GM18502 (cell line): ENCODE data around the gene TMC8.
"Not testable (repeated sequence)": the region's sequence is repeated elsewhere in the genome, so short reads cannot be mapped to it uniquely, and the experiment has no call there.

Experiments
- ATAC-seq: cut with Tn5 transposase; IDR thresholded peaks from one replicate; pipeline ENCODE4 v1.9.1; 2021; ENCODE audit warnings: mild to moderate bottlenecking; ENCODE audit not compliant: unreplicated experiment, poor library complexity

The TMC8 gene

GRCh38 chr17:78109489-78109761 is 21.1 kb upstream of the TMC8 start:
- ATAC-seq, result no peak

GRCh38 chr17:78110363-78111015 is 20.1 kb upstream of the TMC8 start:
- no peak for ATAC-seq

- ATAC-seq, result no peak
These were observed 19.4 kb upstream of the TMC8 start for GRCh38 chr17:78111016-78111726.

- ATAC-seq, result no peak
These were observed 18.6 kb upstream of the TMC8 start for GRCh38 chr17:78111727-78112517.

GRCh38 chr17:78112518-78113471 is 17.8 kb upstream of the TMC8 start:
- ATAC-seq, result no peak

GRCh38 chr17:78113804-78114785 is 16.5 kb upstream of the TMC8 start:
- no peak for ATAC-seq

GRCh38 chr17:78114831-78115723 is 15.5 kb upstream of the TMC8 start:
- ATAC-seq, result no peak

GRCh38 chr17:78115803-78116202 is 14.8 kb upstream of the TMC8 start:
- ATAC-seq, result not testable (repeated sequence)

- no peak for ATAC-seq
These were observed 14.2 kb upstream of the TMC8 start for GRCh38 chr17:78116411-78116810.

- no peak for ATAC-seq
These were observed 13.3 kb upstream of the TMC8 start for GRCh38 chr17:78117027-78117981.

- ATAC-seq, result no peak
These were observed 11.8 kb upstream of the TMC8 start for GRCh38 chr17:78118801-78119241.

- no peak for ATAC-seq
These were observed 10.0 kb upstream of the TMC8 start for GRCh38 chr17:78120537-78120936.

GRCh38 chr17:78120971-78121800 is 9.4 kb upstream of the TMC8 start:
- no peak for ATAC-seq

- no peak for ATAC-seq
These were observed 8.8 kb upstream of the TMC8 start for GRCh38 chr17:78121801-78122215.

- ATAC-seq, result no peak
These were observed 8.2 kb upstream of the TMC8 start for GRCh38 chr17:78122216-78122930.

- ATAC-seq, result no peak
These were observed 7.7 kb upstream of the TMC8 start for GRCh38 chr17:78122931-78123249.
